Measurements from ENCODE around the gene ETV5.

Gene ETV5

DNA sequence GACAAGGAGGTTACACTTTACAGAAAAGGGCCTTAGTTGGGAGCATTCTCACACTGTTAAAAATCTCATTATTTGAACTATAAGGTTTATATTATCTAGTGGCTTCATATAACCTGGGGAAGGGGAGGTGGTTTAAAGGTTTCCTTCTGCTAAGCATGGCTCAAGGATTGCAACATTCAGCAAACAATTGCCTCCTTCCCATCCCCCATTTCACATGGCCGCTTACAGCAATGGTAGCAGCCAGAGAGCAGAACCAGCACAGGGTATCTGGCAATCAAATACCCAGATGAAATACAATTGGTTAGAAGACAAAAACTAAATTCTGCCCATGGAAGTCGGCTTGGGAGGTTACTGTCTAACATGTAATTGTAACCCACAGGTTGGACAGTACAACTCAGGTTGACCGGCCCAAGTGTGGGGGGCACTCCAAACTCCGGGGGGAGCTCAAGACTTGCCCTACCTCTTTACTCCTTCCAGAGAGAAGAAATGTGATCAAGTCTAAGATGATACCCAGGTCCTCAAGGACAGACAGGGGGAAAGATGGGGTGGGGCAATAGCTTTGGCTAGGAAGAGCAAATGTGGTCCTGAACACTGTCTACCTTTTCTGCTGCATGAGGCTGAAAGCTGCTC, 15.5 kb downstream of the ETV5 start:
- in situ Hi-C loops (cut with MboI; ENCODE audit: low pct_unique_long_range_greater_than_20kb, low sequenced_read_pairs, unreplicated experiment) = no loop called here
- DNase-seq (ENCODE audit: low spot score) = no peak
- TF ChIP-seq CTCF (IDR thresholded peaks at IDR 0.05; ENCODE audit: extremely low read depth, insufficient read depth, missing control alignments) = no peak

DNA sequence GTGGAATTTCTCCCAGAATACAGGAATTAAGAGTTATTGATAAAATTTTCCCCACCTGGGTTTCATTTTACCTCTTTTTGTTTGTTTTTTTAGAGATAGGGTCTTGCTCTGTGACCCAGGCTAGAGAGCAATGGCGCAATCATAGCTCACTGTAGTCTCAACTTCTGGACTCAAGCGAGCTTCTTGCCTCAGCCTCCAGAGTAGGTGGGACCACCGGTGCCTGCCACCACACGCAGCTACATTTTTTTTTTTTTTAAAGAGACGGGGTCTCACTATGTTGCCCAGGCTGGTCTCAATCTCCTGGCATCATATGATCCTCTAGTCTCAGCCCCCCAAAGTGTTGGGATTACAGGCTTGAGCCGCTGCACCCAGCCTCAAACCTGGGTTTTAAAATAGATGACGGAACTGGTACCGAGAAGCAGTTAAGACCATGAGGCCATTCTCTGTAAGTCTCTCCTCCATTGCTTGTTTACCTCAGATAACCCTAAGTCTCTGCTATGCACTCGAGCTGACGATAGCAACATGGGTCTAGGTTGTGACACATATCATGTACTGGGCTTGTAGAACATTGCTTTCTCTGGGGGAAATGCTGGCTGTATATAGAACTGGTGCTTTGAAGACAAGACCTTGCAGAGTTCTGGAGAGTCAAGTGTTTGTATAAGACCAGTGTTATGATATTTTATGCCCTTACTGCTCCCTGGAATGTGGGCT, 16.4 kb downstream of the ETV5 start:
- no peak for DNase-seq (ENCODE audit: low spot score)
- no peak for TF ChIP-seq CTCF (IDR thresholded peaks at IDR 0.05; ENCODE audit: extremely low read depth, insufficient read depth, missing control alignments)
- in situ Hi-C loops (cut with MboI; ENCODE audit: low pct_unique_long_range_greater_than_20kb, low sequenced_read_pairs, unreplicated experiment) = no loop called here

GRCh38 chr3:186090901-186091300, 18.0 kb downstream of the ETV5 start:
- in situ Hi-C loops (cut with MboI; ENCODE audit: low pct_unique_long_range_greater_than_20kb, low sequenced_read_pairs, unreplicated experiment) = no loop called here
- no peak for DNase-seq (ENCODE audit: low spot score)
- TF ChIP-seq CTCF (IDR thresholded peaks at IDR 0.05; ENCODE audit: extremely low read depth, insufficient read depth, missing control alignments) = no peak

- TF ChIP-seq CTCF (IDR thresholded peaks at IDR 0.05; ENCODE audit: extremely low read depth, insufficient read depth, missing control alignments) = no peak
- no peak for DNase-seq (ENCODE audit: low spot score)
- in situ Hi-C loops (cut with MboI; ENCODE audit: low pct_unique_long_range_greater_than_20kb, low sequenced_read_pairs, unreplicated experiment) = no loop called here
Observed at GRCh38 chr3:186088335-186088734, 20.6 kb downstream of the ETV5 start.

DNA sequence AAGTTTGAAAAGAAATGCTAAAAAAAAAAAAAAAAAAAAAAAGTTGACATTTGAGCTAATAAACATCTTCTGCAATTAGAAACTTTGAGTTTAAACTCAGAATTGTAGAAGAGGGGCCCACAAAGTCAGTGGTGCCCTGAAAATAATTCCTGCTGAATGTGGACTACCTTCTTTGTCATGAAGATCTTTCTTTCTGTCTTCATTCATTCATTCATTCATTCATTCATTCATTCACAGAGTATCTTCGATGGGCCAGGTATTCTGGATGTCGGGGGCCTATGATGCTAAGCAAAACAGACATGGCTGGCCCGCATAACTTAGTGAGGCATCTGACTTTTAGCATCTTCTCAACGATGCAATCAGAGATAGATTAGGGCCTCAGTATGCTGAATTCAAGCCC, 24.6 kb downstream of the ETV5 start:
- no peak for TF ChIP-seq CTCF (IDR thresholded peaks at IDR 0.05; ENCODE audit: extremely low read depth, insufficient read depth, missing control alignments)
- in situ Hi-C loops (cut with MboI; ENCODE audit: low pct_unique_long_range_greater_than_20kb, low sequenced_read_pairs, unreplicated experiment) = no loop called here

DNA sequence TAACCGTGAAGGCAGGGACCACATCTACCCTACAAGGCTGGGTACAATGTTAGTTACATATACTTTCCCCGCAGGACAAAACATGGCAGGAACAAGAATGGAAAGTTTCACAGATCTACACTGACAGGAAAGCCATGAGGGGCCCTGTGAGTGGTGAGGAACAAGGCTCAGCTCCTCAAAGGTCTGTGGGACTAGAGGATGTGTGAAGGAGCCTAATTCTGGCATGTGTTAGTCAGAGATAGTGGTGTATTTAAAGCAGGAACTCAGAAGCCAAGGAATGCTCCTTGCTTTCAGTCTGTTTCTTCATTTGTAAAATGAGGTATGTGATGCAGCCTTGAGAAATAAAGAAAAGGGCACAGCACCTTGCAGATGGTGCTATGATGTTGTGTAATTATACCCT, 25.1 kb downstream of the ETV5 start:
- no peak for TF ChIP-seq CTCF (IDR thresholded peaks at IDR 0.05; ENCODE audit: extremely low read depth, insufficient read depth, missing control alignments)
- no peak for DNase-seq (ENCODE audit: low spot score)
- in situ Hi-C loops (cut with MboI; ENCODE audit: low pct_unique_long_range_greater_than_20kb, low sequenced_read_pairs, unreplicated experiment) = no loop called here

More for the DNA sequence above, 24.6 kb downstream of the ETV5 start:
- DNase-seq (ENCODE audit: low spot score) = no peak

Data from GM13977 (cell line).